Fibroblast of peridontal ligament (primary cell): ENCODE data around the gene ZNRD2.

Experiments
- DNase-seq: peaks from one replicate; pipeline ENCODE4 v3.0.0-alpha.2; 2010; ENCODE audit errors: extremely low read depth

The ZNRD2 gene

DNA sequence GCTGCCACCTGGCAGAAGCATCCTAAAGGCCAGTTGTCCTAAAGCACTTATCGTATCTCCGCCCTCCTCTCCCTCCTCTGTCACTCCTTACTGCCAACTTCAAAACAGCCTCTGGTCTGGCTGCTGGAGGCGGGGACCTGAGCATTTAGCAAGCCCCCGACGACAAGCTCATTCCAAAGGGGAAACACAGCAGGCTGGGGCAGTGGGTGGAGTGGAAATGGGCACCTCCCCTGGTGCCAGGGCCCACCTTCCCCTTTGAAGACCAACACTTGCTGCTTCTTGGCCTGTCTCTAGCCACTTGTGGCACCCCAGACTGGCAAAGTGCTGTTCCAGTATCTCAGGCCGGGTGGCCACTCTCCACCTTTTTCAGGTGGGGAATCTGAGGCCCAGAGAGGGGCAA is 40.1 kb downstream of the ZNRD2 start:
- DNase-seq: no peak

DNA sequence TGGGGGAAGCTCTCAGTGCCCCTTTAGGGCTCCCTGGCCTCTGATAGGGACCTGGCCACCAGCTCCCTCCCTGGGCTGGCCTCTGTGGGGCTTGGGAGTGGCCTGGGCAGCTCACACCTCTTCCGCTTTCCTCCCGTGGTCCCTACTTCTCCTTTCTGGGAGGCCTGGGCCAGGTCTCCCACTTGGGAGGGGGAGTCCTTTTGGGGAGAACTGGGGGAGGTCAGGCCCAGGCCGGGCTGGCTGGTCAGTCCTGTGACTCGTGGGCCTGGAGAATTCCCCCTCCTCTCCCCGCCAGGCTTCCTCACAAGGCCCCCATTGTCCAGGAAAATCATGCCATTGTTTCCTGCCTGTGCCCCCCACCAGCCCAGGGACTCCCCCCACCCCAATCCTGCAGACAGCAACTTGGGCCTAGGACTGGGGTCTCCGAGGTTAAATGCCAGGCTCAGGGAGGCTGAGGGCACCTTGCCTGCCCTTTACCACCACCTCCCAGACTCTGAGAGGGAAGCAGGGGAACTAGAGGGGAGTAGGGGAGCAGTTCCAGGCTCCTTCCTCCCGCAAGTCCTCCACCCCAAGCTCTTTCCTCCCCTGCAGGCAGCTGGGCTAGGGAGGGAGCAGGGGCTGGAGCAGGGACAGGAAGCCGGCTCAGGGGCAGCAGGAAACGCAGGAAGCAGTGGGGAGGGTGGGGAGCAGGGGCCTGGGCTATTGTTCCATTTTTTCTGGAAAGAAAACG is 40.9 kb downstream of the ZNRD2 start:
- no peak for DNase-seq

DNA sequence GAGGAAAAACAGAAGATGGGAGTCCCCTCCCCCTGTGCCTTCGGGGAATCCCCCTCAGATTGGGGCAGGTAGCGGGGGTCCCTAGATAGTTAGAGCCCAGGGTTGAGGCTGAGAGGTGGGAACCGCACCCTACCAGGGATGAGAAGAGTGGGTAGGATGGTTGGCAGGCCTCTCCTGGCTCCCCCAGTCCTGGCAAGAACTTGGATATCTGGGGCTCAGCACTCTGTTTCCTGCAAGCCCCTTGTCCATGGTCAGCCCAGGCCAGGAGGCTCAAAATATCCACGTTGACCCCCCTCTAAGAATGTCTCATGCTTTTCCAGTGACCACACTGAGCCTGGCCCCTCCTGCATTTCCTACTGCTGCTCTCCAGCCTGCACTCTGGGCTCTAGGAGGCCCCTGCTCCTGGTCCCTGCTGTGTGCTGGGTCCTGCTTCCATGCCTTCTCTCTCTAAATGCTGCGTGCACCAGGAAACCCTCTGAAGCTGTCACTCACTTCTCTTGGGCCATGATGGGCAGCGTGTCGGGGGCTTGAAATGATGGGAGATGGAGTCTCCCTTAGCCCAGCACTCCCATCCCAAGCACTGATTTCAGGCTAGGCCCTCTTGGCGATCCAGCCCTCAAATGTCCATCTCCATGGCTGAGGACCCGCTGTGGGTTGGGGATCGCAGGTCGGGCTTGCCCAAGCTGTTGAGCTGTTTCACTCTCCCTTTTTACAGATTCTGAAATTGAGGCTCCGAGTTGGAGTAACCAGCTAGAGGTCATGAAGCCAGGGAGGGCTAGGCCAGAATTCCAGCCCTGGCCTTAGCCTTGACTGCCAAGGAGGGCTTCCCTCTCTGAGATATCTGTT is 41.7 kb downstream of the ZNRD2 start:
- no peak for DNase-seq

DNA sequence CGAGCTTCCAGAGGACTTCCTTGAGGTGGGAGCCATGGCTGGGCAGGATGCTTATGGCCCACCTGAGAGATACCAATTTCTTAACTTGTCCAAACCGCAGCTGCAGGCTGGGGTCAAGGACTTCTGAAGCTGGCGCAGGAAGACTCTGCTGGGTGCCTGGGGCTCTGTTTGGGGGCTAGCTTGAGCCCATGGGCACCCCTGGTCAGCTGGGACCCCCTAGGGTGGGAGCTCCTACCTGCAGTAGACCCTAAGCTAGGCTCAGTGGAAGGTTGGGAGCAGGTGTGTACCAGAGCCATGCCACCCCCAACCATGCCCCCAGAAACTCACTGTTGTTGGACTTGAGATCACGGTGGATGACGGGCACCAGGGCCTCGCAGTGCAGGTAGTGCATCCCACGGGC is 42.4 kb downstream of the ZNRD2 start:
- no peak for DNase-seq

DNA sequence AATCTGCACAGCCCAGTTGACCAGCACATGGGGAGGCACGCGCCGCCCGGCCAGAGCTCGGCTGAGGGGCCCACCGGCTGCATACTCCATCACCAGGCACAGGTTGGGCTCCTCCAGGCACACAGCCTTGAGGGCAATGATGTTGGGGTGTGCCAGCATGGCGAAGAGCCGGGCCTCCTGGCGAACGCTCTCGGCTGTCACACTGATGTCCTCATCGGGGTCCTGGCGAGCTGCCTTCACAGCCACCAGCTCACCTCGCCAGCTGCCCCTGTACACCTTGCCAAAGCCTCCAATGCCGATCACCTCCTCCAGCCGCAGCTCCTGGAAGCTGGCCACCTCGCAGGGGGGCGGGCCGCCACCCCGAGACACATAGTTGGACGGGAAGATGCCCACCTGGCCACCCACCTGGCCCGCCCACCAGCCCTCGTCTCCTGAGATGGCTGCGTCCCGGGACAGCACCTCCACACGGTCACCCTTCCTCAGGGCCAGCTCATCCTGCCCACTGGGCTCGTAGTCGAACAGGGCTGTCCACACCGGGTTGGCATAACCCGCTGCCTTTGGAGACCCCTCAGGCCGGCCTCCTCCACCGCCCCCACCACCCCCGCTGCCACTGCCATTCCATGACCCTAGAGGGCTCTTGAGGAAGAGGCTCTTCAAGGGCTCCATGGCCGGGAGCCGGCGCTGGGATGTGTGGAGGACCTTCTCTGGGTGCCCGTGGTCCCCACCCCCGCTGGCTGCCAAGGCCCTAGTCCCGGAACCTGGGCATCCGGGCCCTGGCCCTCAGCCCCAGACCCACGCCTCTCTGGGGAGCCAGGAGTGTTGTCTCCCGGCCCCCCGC is 43.0 kb downstream of the ZNRD2 start:
- no peak for DNase-seq

DNA sequence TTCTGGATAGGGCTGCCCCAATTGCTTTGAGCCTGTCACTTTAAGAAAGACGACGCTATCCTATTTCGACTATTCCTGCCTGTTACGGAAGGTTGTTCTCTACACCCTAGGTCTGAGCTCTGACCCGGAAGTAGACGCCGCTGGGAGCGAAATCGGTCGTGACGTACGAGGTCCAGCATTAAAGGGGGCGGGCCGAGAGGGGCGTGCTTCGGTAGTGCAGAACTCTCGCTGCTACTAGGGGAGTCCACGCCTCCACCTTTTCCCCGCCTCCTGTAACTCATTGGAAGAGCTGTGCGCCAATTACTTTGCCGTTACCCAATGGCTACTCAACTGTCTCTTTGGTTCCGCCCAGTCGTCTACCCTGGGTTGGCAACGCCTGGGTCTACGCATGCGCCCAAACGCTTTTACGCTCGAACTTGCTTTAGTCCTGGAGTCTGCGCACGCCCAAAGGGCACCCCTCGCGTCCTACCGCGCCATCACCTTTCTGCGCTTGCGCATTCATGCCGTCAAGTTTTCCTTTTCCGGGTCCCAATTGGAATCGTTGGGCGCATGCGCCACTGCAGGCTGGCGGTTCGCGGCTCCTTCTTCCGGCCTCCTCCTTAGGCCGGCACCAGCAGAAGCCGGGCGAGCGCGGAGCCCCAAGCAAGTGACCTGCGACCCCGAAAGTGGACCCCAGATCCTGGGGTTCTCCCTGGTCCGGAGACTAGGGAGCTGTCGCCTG is 45.1 kb downstream of the ZNRD2 start, which contains the start of gene PCNX3:
Gene PCNX3 (plus strand): TSS at position 548 of the 721 bp plus-strand sequence. CDS start 536 bp downstream, outside the sequence.
- peak; percentile 100 for DNase-seq

DNA sequence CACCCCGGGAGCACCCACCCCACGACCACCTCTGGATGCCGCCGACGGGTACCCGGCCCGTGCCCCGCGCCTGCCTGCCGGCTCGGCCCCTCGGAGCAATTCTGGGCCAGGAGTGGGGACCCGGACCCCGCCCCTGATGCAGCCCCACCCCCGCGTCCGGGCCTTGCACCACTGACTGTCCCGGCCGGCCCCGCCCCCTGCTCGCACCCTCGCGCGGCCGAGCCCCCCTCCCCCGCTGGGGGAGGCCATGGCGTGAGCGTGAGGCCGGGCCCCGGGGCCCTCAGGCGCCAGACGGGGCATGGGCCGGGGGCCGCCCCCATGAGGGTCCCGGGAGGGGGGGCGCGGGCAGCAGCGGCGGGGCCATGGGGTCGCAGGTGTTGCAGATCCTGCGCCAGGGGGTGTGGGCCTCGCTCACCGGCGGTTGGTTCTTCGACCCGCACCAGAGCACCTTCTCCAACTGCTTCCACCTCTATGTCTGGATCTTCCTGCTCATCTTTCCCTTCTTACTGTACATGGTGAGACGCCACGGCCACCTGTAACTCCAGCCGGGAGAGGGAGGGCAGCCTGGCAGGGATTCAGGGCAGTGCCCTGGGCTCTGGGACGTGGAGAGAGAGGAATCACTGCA is 45.8 kb downstream of the ZNRD2 start:
- DNase-seq: no peak

DNA sequence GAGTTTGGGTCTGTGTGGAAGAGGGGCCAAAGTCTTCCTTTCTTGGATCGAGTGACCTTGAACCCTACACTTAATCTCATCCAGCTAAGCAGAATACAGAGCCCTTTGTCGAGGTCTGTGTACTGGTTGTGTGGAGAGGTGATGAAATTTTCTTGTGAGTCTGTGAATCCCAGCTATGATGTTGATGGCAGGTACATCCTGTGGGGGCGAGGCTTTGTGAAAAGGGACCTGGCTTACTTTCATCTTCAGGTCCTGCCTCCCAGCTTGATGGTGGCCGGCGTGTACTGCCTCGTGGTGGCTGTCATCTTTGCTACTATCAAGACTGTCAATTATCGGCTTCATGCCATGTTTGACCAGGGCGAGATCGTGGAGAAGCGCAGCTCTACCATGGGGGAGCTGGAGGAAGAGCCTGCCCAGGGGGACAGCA is 46.3 kb downstream of the ZNRD2 start:
- DNase-seq: no peak

DNA sequence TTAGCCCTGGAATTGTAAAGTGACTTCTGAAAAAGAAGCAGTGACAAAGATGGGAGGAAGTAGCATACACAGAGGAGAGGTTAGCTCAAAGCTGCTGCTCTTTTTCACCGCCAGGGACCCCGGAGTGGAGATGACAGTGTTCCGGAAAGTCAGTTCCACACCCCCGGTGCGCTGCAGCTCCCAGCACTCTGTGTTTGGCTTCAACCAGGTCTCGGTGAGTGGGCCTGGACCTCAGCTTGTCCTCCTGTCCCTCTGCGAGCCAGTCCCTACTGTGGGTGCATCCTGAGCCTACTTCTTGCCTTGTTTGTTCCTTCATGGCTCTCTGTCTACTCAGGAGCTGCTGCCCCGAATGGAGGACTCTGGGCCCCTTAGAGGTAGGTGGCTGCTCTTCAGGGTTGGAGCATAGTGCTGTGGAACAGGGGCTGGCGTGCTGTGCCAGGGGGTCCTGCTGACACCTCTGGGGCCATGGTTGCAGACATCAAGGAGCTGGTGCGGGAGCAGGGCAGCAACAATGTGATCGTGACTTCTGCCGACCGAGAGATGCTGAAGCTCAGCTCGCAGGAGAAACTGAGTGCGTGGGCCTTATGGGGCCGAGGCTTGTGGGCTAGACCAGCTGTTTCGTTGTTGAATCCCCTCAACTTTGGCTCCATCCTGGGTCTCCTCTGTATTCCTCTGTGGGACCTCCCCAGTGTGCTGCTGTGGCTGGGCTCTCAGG is 47.0 kb downstream of the ZNRD2 start:
- DNase-seq: no peak

DNA sequence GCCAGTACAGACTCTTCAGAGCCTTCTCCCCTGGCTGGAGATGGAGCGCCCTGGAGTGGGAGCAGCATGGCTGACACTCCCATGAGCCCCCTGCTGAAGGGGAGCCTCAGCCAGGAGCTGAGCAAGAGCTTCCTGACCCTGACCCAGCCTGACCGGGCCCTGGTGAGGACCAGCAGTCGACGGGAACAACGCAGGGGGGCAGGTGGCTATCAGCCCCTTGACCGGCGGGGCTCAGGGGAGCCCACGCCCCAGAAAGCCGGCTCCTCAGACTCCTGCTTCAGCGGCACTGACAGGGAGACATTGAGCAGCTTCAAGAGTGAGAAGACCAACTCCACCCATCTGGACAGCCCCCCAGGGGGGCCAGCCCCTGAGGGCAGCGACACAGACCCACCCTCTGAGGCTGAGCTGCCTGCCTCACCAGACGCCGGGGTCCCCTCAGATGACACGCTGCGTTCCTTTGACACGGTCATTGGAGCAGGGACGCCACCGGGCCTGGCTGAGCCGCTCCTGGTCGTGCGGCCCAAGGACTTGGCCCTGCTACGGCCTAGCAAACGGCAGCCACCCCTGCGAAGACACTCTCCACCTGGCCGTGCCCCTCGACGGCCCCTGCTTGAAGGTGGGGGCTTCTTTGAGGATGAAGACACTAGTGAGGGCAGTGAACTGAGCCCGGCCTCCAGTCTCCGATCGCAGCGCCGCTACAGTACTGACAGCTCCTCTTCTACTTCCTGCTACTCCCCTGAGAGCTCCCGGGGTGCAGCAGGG is 47.9 kb downstream of the ZNRD2 start:
- no peak for DNase-seq

DNA sequence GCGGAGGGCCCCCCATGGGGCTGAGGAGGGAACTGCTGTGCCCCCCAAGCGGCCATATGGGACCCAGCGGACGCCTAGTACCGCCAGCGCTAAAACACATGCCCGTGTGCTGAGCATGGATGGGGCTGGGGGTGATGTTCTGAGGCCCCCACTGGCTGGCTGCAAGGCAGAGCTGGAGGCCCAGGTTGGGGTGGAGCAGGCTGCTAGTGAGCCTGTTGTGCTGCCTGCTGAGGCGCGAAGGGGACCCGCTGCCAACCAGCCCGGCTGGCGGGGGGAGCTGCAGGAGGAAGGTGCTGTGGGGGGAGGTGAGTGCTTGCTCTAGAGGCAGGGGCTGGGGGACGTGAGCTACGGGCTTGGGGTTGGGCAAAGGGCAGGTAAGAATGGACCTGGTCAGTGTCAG is 48.5 kb downstream of the ZNRD2 start:
- DNase-seq: no peak

DNA sequence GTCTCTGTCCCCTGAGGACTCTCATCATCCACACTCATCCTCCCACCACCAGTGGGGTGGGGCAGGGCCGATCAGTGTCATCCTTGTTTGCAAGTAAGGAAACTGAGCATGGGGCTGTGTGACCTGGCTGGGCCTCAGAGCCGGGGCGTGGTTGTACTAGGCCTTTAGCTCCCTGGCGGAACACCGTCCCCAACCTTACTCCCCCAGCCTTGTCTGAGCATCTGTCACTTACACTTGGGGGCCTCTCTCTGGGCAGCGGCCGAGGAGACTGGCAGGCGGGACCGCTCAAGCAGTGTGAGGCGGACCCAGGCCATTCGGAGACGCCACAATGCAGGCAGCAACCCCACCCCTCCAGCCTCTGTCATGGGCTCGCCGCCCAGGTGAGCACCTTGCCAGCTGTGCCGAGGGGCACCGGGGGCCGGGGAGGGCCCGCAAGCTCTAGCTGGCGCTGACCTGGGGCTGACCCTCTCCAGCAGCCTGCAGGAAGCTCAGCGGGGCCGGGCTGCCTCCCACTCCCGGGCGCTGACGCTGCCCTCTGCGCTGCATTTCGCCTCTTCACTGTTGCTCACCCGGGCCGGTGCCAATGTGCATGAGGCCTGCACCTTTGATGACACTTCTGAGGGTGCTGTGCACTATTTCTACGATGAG is 49.1 kb downstream of the ZNRD2 start:
- no peak for DNase-seq

DNA sequence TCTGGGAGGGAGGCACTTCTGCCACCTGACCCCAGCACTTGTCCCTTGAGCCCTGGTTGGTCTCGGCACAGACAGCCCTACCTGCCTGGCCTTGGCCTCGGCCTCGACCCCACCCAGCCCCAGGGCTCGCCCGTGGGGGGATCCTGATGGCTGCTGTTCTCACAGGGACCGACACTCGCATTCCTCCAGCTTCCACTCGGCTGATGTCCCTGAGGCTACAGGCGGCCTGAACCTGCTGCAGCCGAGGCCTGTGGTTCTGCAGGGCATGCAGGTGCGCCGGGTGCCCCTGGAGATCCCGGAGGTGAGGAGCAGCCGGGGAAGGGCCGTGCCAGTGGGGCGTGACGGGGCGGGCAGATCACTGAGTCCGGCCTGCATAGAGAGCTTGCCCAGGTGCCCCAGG is 50.4 kb downstream of the ZNRD2 start:
- DNase-seq: no peak

DNA sequence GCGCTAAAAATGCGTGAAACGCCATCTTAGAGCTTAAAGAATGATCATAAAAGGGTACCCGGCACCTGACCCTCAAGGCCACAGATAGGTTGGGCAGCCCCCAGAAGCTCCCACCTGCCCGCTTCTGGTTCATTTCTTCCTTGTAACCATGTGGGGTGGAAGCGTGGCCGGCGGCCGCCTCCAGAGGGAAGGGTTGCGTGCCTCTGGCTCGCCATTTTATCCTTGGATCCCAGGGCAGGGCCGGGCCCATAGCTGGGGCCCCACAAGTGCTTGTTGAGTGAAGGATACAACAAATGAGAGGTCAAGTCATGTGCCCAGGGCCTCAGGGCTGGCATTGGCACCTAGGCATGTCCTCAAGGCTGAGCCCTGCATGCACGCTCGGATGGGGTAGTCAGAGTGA is 51.2 kb downstream of the ZNRD2 start:
- no peak for DNase-seq
